GM21360 (cell line): Measurements from ENCODE around the gene SLC17A8.
"Not testable (repeated sequence)": the region's sequence is repeated elsewhere in the genome, so short reads cannot be mapped to it uniquely, and the experiment has no call there.

Experiments
- ATAC-seq: cut with Tn5 transposase; IDR thresholded peaks from one replicate; pipeline ENCODE4 v1.9.1; 2021; ENCODE audit warnings: mild to moderate bottlenecking, moderate library complexity; ENCODE audit not compliant: unreplicated experiment

Gene SLC17A8

DNA sequence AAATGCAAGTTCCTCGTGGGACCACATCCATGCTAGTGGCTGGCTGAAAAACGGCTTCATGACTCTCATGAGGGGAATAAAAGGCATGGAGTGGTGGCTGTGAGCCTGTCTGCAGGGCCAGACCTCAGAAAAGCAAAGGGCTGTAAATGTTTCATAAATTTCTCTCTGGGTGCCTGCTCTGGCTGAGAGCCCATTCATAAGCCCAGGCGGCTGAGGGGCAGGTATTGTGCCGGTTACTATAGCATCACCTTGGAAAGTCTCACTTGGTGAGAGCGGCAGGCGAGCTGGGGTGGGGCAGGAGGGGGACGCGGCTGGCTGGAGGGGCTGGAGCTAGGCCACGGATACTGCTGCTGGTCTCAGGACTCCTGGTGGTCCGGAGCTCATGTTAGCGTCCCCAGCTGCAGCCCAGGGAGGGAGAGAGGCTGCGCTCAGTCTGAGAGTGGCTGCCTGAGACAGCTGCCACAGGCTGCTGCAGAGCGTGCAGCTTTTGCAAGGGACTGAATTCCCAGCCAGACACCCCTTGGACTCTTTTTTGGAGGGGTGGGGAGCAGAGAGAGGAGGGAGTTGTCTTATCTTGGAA lies at the start of gene SLC17A8:
Gene SLC17A8, plus strand, starts transcription at position 431 of the 580 bp plus-strand sequence. CDS start 318 bp downstream, outside the sequence.
- ATAC-seq = no peak

- not testable (repeated sequence) for ATAC-seq
Measured at GRCh38 chr12:100308138-100308537, 48.7 kb upstream of the SLC17A8 start.

- ATAC-seq = no peak
Measured at GRCh38 chr12:100311317-100311716, 45.6 kb upstream of the SLC17A8 start.

- ATAC-seq = no peak
Measured at GRCh38 chr12:100317371-100317770, 39.5 kb upstream of the SLC17A8 start.

DNA sequence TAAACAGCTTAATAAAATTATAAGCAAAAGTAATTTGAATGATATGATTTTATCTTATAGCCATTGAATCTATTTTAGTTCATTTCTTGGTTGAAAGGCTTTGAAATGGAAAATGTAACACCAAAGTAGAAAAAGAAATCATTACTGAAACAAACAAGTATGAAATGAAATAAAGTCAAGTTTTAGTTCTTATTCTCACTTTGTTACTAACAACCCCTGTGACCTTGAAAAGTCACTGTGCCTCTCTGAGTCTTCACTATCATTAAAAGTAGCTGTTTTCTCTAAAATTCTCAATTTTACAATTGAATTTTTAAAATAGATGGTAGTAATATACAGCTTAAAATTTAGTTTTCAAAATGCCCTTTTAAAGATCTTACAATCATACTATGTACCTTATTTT lies 32.4 kb upstream of the SLC17A8 start:
- no peak for ATAC-seq

GRCh38 chr12:100326208-100326607 lies 30.7 kb upstream of the SLC17A8 start:
- ATAC-seq = no peak

GRCh38 chr12:100329800-100330199 lies 27.1 kb upstream of the SLC17A8 start:
- peak; percentile 97 for ATAC-seq

DNA sequence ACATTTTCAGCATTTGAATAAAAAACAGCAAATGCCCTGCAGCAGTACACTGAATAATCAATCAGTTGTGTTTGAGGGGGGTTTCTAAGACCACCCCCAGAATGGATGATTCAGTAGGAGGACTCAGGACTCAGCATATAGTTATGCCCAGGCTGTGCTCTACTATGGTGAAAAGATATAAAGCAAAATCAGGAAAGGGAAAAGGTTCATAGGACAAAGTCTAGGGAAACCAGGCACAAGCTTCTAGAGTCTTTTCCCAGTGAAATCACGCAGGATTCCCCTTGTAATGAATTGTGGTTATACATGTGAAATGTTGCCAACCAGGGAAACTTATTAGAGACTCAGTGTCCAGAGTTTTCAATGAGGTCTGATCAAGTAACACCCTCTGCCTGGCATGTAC lies 25.0 kb upstream of the SLC17A8 start:
- ATAC-seq = no peak

- no peak for ATAC-seq
Measured at GRCh38 chr12:100332852-100333251, 24.0 kb upstream of the SLC17A8 start.

DNA sequence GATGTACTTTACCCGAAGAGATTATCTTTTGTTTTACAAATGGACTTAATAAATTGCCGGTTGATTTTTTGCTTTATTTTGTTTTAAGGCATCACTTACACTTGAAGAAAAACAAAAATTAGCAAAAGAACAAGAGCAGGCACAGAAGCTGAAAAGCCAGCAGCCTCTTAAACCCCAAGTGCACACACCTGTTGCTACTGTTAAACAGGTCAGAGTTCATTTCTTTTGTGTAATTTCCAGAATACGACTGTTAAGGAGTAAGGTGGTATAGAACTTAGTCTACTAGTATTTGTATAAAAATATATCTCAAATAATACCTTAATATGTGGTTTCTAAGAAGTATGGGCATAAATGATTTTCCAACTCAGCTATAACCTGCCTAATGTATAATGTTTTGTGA lies 19.6 kb upstream of the SLC17A8 start:
- no peak for ATAC-seq

DNA sequence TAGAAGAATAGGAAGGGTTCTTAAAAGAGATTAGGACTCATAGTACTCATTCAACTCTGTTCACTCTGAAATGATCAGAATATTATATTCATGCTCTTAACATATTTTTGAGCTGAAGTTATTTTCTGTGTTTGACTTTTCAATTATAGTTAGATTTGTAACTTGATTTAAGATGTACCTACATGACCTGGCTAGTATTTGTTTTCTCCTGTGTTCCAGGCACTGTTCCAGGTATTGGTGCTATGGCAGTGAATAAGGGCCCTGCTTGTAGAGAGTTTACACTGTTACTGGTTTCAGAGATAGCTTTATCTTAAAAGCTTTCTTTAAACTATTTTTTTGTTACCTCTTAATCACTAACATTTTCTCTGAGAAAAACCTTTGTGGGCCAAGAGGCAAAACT lies 19.1 kb upstream of the SLC17A8 start:
- no peak for ATAC-seq

GRCh38 chr12:100339071-100339470 lies 17.8 kb upstream of the SLC17A8 start:
- no peak for ATAC-seq

GRCh38 chr12:100342897-100343296 lies 14.0 kb upstream of the SLC17A8 start:
- ATAC-seq = not testable (repeated sequence)

DNA sequence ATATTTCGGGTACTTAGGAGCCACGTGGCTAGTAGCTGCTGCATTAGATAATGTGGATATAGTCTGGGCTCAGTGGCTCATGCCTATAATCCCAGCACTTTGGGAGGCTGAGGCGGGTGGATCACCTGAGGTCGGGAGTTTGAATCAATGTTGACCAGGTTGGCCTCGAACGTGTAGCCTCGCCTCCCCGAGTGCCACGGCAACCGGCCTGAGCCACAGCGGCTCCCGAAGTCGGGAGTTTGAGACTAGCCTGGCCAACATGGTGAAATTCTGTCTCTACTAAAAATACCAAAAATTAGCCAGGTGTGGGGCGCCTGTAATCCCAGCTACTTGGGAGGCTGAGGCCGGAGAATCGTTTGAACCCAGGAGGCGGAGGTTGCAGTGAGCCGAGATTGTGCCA lies 12.5 kb upstream of the SLC17A8 start:
- ATAC-seq = not testable (repeated sequence)

DNA sequence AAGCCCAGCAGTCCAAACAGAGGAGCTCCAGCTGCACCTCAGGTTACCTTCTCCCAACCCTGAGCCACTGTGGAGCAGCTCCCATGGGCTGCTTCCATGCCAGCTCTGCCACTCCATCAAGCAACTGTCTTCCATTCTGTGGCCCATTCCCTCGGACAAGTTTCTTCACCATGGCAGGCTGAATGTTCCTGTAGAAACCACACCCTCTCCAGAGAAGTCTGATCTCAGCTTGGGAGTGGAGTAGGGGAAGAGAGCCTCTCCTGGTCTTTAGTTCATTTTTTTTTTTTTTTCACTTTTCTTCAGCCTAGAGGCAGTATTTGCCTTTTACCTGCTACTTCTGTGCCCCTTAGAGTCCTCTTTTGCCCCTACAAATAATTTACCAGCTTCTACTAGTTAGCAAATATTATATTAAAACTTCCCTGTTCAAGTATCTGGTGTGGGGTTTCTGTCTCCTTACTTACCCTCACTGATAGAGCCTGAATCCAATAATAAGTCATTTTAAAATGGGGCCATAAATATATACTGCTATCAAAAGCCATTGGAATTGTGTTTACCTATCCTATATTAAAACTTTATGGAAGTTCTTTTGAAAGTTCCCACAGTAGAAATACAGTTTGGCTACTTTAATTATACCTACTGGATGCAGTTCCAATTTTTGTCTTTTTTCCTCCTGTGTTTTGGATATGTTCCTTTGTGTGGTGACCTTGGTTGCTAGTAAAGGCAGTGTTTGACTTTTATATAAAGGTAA lies 11.7 kb upstream of the SLC17A8 start:
- ATAC-seq = no peak

- ATAC-seq = no peak
Measured at GRCh38 chr12:100346660-100347059, 10.2 kb upstream of the SLC17A8 start.

DNA sequence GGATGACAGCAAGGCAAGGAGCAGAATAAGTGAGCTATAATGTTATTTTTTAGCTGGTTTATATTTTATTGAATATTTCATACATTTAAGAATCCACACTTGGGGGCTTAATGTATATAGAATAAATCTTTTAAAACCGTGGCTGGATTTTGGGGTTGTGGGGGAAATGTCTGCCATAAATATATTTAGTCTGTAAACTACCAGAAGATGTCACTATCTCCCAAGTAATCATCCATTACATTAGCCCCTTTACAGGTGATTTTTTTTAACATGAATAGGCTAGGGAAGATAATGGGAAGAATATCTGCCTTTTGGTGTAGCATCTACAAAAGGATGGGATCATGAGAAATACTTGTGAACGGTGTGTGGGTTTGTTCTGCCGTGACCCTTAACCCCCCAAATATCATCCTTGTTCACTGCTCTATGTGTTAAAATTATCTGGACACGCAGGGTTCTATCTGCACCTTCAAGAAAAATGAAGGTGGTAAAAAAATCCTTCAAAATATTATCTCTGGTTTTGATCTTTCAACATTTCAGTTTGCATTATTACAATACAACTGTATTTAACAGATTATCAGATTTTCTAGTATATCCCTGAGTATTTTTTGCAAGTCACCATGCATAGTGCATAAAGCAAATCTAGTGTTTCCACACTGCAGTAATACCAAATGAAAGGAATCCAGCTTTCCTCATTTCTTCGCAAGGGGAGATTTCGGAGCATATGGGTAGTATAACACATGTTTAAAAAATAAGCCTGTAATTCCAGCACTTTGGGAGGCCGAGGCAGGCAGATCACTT lies 8.0 kb upstream of the SLC17A8 start:
- no peak for ATAC-seq

- no peak for ATAC-seq
Measured at GRCh38 chr12:100359248-100359647, 2.4 kb downstream of the SLC17A8 start.

GRCh38 chr12:100359822-100360221 lies 2.9 kb downstream of the SLC17A8 start:
- ATAC-seq = no peak

- no peak for ATAC-seq
Measured at GRCh38 chr12:100360450-100360849, 3.6 kb downstream of the SLC17A8 start.

DNA sequence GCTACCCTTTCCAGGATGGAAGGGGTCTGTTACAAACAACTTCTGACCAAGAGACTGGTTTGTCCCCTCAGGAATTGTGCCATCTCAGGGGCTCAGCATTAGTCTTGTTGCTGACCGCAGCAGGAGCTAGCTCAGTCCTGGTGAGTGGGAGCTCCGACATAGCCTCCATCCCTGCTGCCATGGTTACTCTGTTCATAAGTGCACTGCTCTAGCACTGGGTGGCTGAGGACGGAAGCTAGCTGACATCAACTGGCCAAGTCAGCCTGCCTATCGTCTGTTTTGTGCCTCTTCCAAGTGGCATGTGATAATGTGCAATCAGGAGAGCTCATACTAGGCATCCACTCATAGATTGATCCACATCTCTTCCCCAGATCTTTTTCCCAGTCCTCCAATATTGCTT lies 7.5 kb downstream of the SLC17A8 start:
- ATAC-seq = no peak

GRCh38 chr12:100365411-100365810 lies 8.5 kb downstream of the SLC17A8 start:
- ATAC-seq = no peak
